ENCODE results near the gene KDM4F.

- TF ChIP-seq CTCF (IDR thresholded peaks at IDR 0.05) (no peak), POLR2A (IDR thresholded peaks at IDR 0.05) (no peak)
Observed at GRCh38 chr11:95082576-95083001, 33.4 kb downstream of the KDM4F start.

All from right lobe of liver (tissue), 4 donors.